ENCODE data around the gene UBE2K. TPM values are rescaled to one million over a fixed set of nuclear protein-coding genes. Genes with fewer than 3 reads are reported as not detected.

The UBE2K gene
- total RNA-seq (2014; rRNA removed) (30.1 and 38.9 TPM in 2 replicates), Bru-seq, nascent RNA (percentile 85 among the genes with signal in this experiment), BruChase-seq, experiment 1, labeled RNA remaining after a 6-hour chase (percentile 90 among the genes with signal in this experiment), BruChase-seq, experiment 2, labeled RNA remaining after a 2-hour chase (percentile 88 among the genes with signal in this experiment)
- long read RNA-seq, full-length matches to known transcripts = 47 of 69 reads
- long read RNA-seq, partial matches to known transcripts = 4 of 69 reads
- long read RNA-seq, other reads (novel, unspliced or antisense) = 18 of 69 reads

- no peaks in the 10 kb centered on the region for H3K9me2 ChIP-seq (replicated peaks; ENCODE audit: low read length)
- no peaks in the 10 kb centered on the region for H3K27me3 ChIP-seq (ENCODE audit: low read length)
- ChIA-PET CTCF (no interaction called here), POLR2A (ENCODE audit: unreplicated experiment) (interaction anchor here (0.6 kb wide), 5 partner anchors 9 to 150 kb away, joined by 3 to 17 read pairs (median 4); no protein-coding TSS in a partner anchor)
- ATAC-seq (peak; percentile 95), DNase-seq (peak; percentile 87)
- H3K4me1 ChIP-seq (ENCODE audit: insufficient read depth, low read length) = peaks cover 13% of the 10 kb centered on the region
- H4K20me1 ChIP-seq (ENCODE audit: low read length) = peaks cover 31% of the 10 kb centered on the region
- peak within 1 kb of the TSS; percentile 94 for H3K4me2 ChIP-seq (ENCODE audit: low read length)
- H3K9me3 ChIP-seq (ENCODE audit: low read length) = no peaks in the 10 kb centered on the region
- H3F3A ChIP-seq (ENCODE audit: low read length, unreplicated experiment) = no peaks in the 10 kb centered on the region
- peak within 1 kb of the TSS; percentile 83 for H3K27ac ChIP-seq (ENCODE audit: low read length)
- peak within 1 kb of the TSS; percentile 97 for H2AFZ ChIP-seq (ENCODE audit: low read length)
- peaks cover 50% of the 10 kb centered on the region for H3K79me2 ChIP-seq (ENCODE audit: low read length)
- BruUV-seq (replicated peaks) = TSS peak; percentile 97
- intact Hi-C loops (cut with micrococcal nuclease) = loop anchor here (5.0 to 10.0 kb wide), 2 partner anchors 127 to 279 kb away; partner anchors contain the start of gene PDS5A
- peak within 1 kb of the TSS; percentile 98 for H3K9ac ChIP-seq (ENCODE audit: low read length)
- H3K36me3 ChIP-seq (ENCODE audit: low read depth, low read length) = peaks cover 6% of the 10 kb centered on the region; the same call in 1 of the 2 replicates
- TF ChIP-seq CTCF (conservative IDR thresholded peaks at IDR 0.05; ENCODE audit: low read depth, low read length) (no peak), EZH2phosphoT487 (IDR thresholded peaks at IDR 0.05; ENCODE audit: borderline replicate concordance, low read length) (no peak), EZH2 (IDR thresholded peaks at IDR 0.05; ENCODE audit: low read length, unreplicated experiment) (no peak)
- H3K4me3 ChIP-seq (ENCODE audit: low read length) = peak within 1 kb of the TSS; percentile 99
Measured at GRCh38 chr4:39697740-39698423, at the start of gene UBE2K. Gene UBE2K, plus strand, starts transcription at chr4:39698136. Its CDS starts 192 bp downstream, at chr4:39698328.

- no peak overlapping the region for H3K4me2 ChIP-seq (ENCODE audit: low read length)
- H3K27ac ChIP-seq (ENCODE audit: low read length) = no peak overlapping the region
- ATAC-seq (no peak), DNase-seq (no peak)
- H3K9me2 ChIP-seq (replicated peaks; ENCODE audit: low read length) = no peaks in the 10 kb centered on the region
- BruUV-seq (replicated peaks) = no TSS peak
- H2AFZ ChIP-seq (ENCODE audit: low read length) = no peak overlapping the region
- no peak overlapping the region for H3K9ac ChIP-seq (ENCODE audit: low read length)
- no peaks in the 10 kb centered on the region for H3F3A ChIP-seq (ENCODE audit: low read length, unreplicated experiment)
- no peaks in the 10 kb centered on the region for H3K79me2 ChIP-seq (ENCODE audit: low read length)
- ChIA-PET POLR2A (ENCODE audit: unreplicated experiment) (no interaction called here), CTCF (no interaction called here)
- no peaks in the 10 kb centered on the region for H3K36me3 ChIP-seq (ENCODE audit: low read depth, low read length)
- H3K4me1 ChIP-seq (ENCODE audit: insufficient read depth, low read length) = no peaks in the 10 kb centered on the region
- H4K20me1 ChIP-seq (ENCODE audit: low read length) = no peaks in the 10 kb centered on the region
- no peak for TF ChIP-seq CTCF (conservative IDR thresholded peaks at IDR 0.05; ENCODE audit: low read depth, low read length)
- intact Hi-C loops (cut with micrococcal nuclease) = no loop called here
- no peak overlapping the region for H3K4me3 ChIP-seq (ENCODE audit: low read length)
- H3K27me3 ChIP-seq (ENCODE audit: low read length) = no peaks in the 10 kb centered on the region
- no peaks in the 10 kb centered on the region for H3K9me3 ChIP-seq (ENCODE audit: low read length)
Measured at GRCh38 chr4:39648213-39648612, 49.7 kb upstream of the UBE2K start.

All from PC-3 (cell line).